Kidney glomerular epithelial cell (primary cell): Measurements from ENCODE around the gene EPX.

Source experiments
- DNase-seq: peaks from one replicate; lab custom pipeline; 2025; lab: John Stamatoyannopoulos, UW

The EPX gene

DNA sequence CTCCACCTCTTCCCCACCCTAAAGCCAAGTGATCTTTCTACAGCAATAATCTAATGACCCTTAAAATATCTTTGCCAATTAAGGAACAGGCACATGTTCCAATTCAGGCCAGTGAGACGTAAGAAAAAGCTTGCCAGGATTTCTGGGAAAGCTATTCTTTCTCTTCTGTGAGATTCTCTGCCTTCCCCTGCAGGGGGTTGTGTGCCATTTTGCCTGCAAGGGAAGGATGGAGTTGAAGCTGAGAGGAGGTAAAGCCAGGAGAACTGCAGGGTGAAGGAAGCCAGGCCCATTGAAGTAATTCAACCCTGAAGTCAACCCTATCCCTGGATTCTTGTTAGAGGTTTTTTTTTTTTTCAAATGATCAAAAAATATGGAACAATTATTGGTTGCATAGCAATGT is 36.9 kb downstream of the EPX start:
- DNase-seq = no peak

DNA sequence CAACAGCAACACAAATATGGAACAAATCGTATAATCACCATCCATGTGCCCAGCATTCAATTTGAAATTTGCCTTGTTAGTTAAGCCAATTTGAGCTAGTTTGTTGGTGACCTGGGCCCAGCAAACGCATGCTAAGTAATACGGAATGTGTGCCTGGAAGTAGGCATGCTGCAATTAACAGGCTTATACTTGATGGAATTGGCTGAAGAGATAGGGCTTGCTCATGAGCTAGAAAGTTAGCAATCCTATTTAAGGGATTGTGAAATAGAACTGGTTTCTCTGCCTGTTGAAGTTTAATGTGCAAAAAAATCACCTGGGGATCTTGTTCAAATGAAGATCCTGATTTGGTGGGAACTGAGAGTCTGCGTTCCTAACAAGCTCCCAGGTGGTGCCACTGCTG is 37.4 kb downstream of the EPX start:
- DNase-seq = no peak

DNA sequence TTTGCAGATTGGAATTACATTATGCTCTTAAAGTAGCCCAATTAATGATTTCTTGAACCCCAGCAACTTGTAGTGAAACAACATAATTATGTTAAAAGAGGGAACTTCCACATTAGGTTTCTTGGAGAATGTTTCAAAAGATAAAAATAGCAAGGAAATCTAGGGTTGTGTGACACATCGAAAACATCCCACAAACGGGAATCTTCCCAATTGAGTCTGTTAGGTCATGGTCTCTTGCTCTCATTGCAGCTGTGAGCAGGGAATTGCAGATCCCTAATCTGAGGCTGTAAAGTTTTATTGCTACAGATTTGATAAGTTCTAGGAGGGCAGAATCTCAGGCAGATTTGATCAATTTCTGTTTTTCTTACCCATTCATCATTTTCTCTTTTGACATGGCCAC is 39.1 kb downstream of the EPX start:
- DNase-seq = peak; percentile 4

DNA sequence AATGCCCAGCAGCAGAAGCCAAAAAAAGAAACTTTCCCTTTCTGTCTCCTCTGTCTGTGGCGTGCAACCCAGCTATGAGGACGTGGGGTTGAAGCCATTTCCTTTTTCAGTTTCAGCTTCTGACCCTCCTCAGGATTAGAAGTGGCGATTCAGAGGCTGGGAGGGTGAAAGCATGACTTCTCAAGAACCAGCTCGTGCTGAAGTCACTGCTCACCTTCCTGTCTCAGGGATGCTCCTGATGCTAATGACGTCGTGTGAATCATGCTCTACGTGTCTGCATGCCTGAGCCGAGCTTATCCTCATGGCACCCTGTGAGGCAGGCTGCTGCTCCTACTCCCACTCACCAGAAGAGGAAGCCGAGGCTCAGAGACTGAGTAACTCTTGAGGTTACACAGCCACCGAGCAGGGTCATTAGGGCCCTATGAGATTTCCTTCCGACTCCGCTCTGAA is 40.2 kb downstream of the EPX start:
- peak; percentile 84 for DNase-seq

DNA sequence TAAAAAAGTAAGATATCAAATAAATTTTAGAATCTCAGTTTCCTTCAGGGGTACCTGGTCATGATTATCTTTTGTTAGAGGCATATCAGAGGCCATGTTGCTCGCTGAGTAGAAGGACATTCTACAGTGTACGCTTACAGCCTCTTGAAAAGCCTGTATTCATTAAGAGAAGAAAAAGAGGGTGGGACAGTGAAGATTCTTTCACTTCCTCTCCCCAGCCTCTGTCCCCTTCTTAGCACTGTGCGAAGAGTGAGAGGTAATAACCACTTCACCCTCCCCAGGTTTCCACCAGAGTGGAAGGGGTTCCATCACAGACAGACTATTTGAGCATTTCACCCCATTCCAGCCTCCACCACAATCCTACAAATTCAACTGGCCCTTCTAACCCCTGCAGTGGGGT is 41.0 kb downstream of the EPX start:
- no peak for DNase-seq

DNA sequence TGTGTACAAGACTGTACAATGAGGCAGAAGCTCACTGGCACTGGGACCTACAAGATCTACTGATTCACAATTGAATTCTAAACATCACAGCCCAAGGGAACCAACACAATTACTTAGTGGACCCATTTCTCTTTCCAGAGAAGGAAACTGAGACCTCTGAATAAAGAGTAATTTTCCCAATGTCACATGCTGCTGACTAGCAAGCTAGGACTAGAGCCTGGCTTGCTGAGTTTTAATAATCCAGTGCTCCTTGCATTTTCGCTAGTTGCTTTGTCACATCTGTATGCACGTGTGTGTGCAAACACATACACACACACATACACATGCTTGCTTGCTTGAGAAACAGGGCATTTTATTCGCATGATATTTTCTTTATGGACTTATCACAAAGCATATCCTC is 42.0 kb downstream of the EPX start:
- DNase-seq = no peak

DNA sequence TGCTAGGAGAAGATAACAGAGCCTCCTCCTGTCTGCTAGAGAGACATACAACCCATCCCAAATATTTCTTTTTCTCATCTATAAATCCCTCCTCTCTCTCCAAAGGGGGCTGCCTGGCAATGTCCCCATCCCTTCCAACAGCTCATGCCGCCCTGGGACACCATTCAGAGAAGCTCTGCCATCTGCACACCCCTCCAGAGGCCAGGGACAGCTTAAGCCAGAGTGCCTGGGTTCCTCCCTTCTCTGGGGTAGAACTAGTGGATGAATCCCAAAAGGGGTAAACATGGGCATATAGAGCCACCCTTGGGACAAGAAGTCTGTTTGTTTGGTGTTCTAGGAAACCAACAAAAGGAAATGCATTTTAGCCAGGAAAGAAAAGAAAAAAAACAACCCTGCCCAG is 43.3 kb downstream of the EPX start:
- no peak for DNase-seq

DNA sequence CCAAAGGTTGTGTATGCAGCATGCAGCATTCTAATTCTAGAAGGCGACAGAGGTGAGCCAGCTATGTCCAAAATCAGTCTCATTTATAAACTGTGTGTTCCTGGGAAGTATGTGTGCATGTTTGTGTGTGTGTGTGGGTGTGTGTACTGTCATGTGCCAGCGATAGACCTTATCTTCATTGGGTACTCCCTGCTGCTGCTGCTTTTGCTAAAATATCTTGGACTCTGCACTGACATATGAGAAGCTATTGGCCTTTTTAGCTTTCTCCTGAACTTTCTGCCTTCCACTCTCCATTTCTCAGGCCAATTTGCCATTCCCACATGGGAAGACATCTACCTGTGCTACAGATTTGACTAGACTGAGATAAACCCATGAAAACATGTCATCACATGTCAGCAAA is 43.9 kb downstream of the EPX start:
- no peak for DNase-seq

DNA sequence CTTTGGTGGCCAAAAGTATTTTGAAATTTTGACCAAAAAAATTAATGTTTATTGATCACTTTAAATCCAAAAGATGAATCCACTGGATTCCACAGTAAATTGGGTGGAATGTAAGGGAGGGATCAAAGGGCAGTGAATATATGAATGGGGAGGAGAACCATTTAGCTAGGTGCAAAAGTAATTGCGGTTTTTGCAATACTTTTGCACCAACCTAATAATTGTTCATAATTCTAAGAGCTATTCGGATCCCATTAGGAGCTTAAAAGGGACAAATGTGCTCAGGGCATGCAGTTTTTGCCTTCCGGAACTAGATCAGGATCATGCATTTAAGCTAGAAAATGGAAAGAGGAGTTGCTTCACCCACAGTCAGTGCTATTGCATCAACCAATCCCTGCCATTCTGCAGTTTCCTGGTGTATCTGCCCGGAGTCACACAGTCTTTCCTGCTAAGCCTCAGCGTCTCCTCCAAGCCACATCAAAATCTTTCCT is 45.7 kb downstream of the EPX start, which contains the start of gene LPO:
Gene LPO, plus strand, starts transcription at position 438 of the 488 bp plus-strand sequence. CDS start 4,396 bp downstream, outside the sequence.
- DNase-seq = no peak

DNA sequence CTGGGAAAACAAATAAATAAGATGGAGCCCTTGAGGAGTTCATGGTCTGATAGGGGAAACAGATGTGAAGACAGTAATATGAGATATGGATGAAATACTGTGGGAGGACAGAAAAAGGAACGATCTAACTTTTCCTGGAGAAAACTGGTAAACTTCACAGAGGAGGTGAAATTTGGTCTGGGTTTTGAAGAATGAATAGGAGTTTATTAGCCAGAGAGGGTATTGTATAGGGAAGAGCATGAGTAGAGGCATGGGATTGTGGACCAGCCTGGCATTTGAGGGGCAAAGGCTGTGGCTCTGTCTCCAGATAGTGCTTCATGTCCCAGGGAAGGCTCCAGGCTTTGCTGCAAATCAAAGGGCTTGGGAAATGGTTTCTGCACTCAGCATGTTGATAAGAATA is 47.5 kb downstream of the EPX start:
- no peak for DNase-seq

DNA sequence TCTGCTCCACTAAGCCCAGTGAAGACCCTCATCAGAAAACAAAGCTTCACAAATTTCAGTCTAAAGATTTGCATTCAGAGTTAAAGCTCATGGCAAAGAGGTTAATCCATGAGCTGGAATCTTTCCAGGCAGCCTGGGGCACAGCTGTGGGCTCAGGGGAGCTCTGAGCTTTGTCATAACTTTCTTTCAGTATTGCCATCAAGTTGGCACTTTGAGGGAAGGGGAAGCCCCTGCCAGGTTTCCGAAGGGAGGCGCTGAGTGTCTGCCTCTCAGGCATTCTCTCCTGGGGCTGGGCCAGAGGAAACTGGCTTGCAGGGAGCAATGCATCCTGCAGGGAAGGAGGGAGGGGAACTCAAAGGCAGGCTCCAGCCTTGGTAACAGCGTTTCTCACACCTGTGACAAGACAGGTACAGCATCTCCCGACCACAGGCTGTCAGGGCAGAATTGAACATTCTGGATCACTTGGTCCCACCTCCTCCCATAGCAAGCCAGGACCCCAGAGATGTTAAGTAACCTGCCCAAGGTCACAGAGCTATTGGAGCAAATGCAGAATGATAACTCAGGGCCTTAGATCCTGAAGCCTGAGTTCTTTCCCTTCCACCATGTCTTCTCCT is 49.8 kb downstream of the EPX start:
- no peak for DNase-seq

DNA sequence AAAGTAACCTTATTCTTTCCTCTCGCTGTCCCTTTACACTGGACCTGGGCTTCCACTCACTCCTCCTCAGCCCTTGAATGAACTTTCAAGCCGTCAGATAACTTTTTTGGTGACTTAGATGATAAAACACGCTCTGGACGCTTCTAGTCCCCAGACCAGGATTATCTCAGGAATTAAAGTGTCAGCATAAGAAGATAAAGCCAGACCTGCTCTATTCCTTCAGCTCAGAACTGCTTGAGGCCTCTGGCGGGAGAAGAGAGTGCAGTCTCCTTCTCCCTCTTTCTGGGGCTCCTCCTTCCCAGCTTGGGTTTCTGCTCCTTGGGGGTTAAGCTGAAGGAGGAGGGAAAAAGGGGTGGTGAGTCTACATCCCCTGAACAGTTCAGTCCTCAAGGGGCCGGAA is 52.4 kb downstream of the EPX start:
- DNase-seq = no peak

DNA sequence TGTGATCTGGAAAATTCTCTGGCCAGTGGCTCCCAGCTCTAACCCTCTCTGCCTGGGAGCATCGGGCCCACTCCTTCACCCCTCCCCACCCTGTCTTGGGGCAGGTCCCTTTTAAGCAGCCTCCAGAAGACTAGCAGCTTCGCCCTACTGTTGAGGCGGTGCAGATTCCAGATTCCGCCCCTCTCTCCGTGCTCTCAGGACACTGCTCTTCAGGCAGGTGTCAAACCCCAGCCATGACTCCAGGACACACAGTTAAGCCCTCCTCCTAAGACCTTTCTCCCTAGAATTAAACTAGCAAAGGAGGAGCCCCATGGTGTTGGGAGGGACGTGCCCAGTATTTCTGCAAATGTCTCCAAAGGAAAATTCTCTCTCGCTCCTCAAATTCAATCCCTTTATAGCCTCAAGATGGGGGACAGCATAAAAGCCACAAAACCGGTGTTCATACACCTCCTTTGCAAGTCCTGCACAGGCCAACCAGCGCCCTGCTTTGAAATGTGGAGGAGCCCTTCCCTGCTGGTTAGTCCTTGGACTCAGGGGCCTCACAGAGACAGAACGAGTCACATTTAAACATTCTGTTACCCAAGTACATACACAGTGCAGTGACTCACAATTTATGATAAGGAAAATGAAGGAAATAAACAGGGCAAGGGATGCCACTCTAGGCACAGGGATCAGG is 53.0 kb downstream of the EPX start:
- DNase-seq = no peak

DNA sequence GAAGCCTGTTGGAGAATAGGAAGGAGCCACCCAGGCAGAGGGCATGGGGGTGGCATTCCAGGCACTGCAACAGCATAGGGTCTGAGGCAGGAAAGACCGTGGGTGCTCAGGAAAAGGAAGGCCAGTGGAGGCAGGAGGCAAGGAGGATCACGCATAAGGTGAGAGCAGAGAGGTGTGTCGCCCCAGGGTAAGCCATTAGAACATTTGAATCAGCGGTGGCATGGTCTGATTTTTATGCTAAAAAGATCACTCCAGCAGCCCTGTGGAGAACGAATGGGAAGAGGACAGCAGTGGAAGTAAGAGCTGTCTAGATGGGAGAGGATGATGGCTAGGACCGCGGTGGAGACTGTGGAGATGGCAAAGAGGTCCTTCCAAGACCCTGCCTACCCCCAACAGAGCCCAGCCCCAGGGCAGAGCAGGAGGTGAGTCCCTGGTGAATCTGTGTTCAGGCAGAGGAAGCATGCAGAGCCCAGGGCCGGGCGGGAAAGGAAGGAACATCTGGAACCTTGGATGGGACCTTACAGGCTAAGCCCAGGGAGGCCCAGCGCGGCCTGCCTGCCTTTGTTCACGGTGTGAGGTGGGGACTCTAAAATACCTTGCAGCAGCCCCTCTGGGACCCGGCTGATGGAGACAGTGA is 53.7 kb downstream of the EPX start:
- no peak for DNase-seq

DNA sequence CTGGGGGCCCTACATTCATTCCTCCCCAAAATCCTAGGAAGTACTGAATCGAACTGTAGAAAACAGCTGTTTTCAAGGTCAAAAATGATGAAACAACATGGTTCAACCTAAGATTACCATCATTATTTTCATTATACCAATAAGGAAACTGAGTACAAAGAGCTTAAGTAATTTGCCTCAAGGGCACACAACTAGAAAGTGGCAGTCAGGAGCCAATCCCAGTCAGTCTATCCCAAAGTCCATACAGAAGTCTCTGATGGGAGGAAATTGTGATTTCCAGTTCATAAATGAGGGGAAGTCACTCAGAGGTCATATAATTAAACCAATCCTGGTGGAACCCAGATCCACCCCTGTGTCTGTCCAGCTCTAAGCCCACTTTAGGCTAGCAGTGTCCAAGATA is 54.3 kb downstream of the EPX start:
- no peak for DNase-seq

DNA sequence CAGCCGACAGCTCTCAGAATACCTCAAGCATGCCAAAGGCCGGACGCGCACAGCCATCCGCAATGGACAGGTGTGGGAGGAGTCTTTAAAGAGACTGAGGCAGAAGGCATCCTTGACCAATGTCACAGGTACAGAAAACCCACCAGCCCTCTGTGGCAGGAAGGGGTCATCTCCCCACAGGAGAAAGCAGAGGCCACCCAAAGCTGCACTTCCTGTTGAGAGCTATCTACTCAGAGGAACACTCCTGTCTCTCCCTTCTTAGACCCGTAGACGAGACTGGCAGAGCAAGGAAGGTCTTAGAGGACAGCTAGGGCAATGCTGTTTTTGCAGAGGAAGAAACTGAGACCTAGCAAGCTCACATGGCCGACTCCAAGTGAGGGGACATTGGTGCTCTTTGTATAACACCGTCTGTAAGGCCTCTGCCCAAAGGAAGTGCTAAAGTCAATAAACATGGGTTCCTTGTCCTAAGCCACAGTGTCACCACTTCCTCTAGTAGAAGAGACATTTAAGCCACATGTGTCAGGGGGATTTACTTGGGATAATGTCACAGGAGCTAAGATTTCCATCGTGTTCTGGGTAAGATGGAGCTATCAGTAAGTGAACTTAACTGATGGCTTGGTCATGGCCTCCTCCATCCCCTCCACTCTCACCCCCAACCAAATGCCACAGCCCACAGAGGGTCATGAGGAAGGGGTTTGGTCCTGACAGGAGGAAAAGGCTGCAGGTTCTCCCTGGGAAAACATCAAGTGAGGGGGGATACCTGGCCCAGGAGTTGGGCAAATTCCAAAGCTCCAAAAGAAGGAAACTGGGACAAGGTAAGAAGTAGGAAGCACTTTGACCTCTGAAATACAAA is 55.2 kb downstream of the EPX start:
- DNase-seq = no peak

DNA sequence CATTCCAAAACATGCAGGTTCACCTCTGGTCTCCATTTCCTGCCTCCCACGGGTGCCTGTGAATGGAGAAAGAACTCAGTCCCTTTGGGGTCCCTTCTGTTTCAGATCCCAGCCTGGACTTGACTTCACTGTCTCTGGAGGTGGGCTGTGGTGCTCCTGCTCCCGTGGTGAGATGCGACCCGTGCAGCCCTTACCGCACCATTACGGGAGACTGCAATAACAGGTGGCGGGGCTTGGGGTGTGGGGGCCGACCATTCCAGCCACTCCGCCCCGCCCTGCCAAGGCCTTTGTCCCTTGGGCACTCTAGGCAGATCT is 56.4 kb downstream of the EPX start:
- no peak for DNase-seq

DNA sequence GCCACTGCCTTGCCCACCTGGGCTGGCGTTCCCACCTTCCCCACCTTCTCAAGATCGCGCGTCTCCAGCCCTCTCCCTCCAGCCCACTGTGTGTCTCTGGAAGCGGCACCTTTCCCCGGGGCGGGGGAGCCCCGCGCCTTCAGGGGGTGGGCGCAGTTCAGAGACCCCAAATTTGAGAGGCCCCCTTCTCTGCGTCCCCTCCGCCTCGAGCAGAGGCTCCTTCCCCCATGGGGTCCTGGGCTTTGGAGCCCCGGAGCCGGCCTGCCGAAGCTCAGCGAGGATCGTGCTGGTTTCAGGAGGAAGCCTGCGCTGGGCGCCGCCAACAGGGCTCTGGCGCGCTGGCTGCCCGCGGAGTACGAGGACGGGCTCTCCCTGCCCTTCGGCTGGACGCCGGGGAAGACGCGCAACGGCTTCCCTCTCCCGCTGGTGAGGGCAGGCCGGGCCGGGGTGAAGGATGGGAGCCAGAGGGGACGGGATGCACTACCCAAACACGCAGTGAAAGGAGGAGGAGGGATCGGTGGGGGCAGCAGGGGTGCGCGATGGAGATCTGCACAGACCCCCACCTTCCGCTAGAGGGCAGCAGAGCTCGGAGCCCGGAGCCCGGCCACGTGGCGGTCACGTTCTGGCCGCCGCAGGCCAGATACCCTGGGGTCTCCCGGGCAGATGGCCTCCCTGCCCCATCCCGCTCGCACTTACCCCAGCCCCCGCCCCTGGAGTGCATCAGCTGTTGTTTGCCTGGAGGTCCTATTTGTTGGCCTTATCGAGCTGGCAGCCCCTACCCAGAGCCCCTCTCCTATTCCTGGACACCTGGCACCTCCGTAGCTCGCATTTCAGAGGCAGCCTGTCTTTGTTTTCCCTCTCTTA is 57.0 kb downstream of the EPX start:
- peak; percentile 30 for DNase-seq

DNA sequence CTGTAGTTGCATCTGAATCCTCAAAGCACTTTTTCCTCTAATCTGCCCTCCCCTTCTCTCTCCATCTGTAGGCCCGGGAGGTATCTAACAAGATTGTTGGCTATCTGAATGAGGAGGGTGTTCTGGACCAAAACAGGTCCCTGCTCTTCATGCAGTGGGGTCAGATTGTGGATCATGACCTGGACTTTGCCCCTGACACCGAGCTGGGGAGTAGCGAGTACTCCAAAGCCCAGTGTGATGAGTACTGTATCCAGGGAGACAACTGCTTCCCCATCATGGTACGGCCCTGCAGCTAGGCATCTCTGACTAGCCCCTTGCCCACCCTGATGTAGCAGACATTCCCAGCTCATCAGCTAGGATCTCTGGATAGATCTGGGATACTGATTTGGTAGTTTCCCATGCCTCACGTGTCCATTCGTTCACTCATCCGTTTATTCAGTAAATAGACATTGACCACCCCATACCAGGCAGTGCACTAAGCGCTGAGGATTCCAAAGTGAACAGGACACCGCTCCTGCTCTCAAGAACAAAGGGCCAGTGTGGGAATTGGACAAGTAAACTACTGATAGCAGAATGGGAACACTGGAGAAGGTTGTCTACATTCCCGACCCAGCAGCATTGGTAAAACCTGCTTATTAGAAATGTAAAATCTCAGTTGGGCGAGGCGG is 58.0 kb downstream of the EPX start:
- DNase-seq = no peak

DNA sequence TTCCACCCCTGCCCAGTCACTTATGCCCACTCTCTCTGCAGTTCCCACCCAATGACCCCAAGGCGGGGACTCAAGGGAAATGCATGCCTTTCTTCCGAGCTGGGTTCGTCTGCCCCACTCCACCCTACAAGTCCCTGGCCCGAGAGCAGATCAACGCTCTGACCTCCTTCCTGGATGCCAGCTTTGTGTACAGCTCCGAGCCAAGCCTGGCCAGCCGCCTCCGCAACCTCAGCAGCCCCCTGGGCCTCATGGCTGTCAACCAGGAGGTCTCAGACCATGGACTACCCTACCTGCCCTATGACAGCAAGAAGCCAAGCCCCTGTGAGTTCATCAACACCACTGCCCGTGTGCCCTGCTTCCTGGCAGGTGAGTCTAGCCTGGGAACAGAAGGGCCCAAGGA is 59.6 kb downstream of the EPX start:
- no peak for DNase-seq

DNA sequence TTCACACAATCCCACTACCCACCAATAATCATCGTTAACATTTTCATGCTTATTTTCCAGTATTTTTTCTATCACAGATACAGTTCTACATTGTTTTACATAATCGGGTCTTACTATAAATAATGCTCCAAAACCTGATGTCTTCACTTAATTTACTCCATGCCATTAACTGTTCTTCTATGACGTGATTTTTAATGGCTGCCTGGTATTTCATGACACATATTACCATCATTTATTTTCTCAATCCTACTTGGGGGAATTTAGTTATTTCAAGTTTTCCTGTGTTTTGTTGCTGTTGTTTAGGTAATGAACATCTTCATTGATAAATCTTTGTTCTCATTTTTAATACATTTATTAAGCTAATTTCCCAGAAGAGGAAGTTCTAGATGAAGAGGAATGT is 60.6 kb downstream of the EPX start:
- no peak for DNase-seq
